Measurements from ENCODE around the gene PNPLA2.

DNA sequence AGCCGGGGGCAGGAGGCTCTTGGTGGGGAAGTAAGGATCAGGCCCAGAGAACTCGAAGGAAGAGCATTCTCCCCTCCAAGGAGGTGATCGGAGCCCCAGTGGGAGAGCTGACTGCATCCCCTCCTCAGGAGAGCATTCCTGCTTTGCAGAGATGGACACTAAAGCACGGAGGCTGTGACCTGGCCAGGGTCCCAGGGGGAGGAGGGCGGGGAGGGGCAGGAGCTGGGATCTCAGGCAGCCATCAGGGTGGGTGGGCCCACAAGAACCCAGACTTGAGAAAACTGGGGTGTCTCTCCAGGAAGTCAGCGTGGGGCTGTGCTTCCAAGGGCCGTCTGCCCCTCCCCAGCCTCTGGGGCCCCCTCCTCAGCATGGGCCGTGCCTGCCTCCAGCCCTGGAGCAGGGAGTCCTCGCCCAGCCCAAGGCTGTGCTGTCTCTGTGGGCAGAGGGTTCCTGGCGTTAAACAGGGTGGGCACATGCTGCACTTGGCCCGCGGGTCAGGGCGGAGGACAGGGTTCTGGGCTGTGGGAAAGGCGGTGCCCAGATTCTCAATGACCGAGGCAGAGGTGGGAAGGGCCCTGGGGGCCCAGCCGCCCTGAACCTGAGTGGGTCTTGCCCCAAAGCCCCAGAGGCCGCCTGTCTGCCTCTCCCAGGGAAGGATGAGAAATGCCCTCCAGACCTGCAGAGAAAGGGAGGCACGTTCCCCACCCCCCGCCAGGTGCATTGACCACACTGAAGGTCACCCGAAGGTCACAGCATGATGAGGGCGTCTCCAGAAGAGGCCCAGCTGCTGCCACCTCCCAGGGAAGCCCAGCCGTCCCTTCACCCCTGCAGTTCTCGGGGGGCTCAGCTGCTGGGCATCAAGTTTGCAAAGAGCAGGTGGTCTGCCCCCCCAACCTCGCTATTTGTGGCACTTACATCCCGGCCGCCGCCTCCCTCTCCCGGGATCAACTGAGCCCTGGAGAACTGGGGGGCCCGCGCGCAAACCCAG is 29.5 kb upstream of the PNPLA2 start:
- TF ChIP-seq POLR2A (IDR thresholded peaks at IDR 0.05; ENCODE audit: low read length) (no peak), GATA1 (IDR thresholded peaks at IDR 0.05; ENCODE audit: low read depth, low read length) (no peak)
